Measurements from ENCODE around the gene ATG13.

The ATG13 gene

GRCh38 chr11:46609386-46609785 is 8.0 kb upstream of the ATG13 start:
- DNase-seq, result no peak

- DNase-seq, result no peak
These were observed 5.6 kb upstream of the ATG13 start for GRCh38 chr11:46611526-46612304.

- DNase-seq, result no peak
These were observed 5.0 kb upstream of the ATG13 start for GRCh38 chr11:46612326-46612725.

GRCh38 chr11:46615756-46616155 is 1.6 kb upstream of the ATG13 start:
- DNase-seq, result no peak

GRCh38 chr11:46616551-46617133 is 711 bp upstream of the ATG13 start:
- no peak for DNase-seq

- DNase-seq, result no peak
These were observed 590 bp downstream of the ATG13 start for GRCh38 chr11:46617972-46618314.

- no peak for DNase-seq
These were observed 1.5 kb downstream of the ATG13 start for GRCh38 chr11:46618837-46619236.

GRCh38 chr11:46625406-46625805 is 8.1 kb downstream of the ATG13 start:
- no peak for DNase-seq

- DNase-seq, result no peak
These were observed 11.6 kb downstream of the ATG13 start for GRCh38 chr11:46628961-46629360.

GRCh38 chr11:46630237-46630636 is 12.9 kb downstream of the ATG13 start:
- no peak for DNase-seq

GRCh38 chr11:46631676-46632075 is 14.3 kb downstream of the ATG13 start:
- no peak for DNase-seq

- DNase-seq, result no peak
These were observed 15.1 kb downstream of the ATG13 start for GRCh38 chr11:46632502-46632901.

- no peak for DNase-seq
These were observed 16.2 kb downstream of the ATG13 start for GRCh38 chr11:46633291-46634217.

- DNase-seq, result no peak
These were observed 18.3 kb downstream of the ATG13 start for GRCh38 chr11:46635557-46636139.

GRCh38 chr11:46637546-46637945 is 20.2 kb downstream of the ATG13 start:
- DNase-seq, result no peak

- DNase-seq, result no peak
These were observed 22.0 kb downstream of the ATG13 start for GRCh38 chr11:46639197-46639839.

GRCh38 chr11:46640036-46640788 is 22.9 kb downstream of the ATG13 start:
- no peak for DNase-seq

- no peak for DNase-seq
These were observed 24.3 kb downstream of the ATG13 start for GRCh38 chr11:46641639-46642038.

GRCh38 chr11:46642627-46643335 is 25.4 kb downstream of the ATG13 start:
- DNase-seq, result no peak

- no peak for DNase-seq
These were observed 26.2 kb downstream of the ATG13 start for GRCh38 chr11:46643531-46643930.

- DNase-seq, result no peak
These were observed 26.6 kb downstream of the ATG13 start for GRCh38 chr11:46643986-46644385.

Measured in T1000 (cell line).